GM23248 (cell line): ENCODE data around the gene SPOCK3. TPM values are rescaled to one million over a fixed set of nuclear protein-coding genes. Genes with fewer than 3 reads are reported as not detected.

Source experiments
- DNase-seq: peaks from one replicate; pipeline ENCODE4 v3.0.0-alpha.2; 2015
- H2AFZ ChIP-seq: fragments of 200-600 bp; sonication (generic); 2 replicates; pipeline ENCODE4 v1.6.1; 2016; ENCODE audit warnings: antibody characterized with exemption
- H3F3A ChIP-seq: fragments of 200-600 bp; sonication (generic); 2 replicates; pipeline ENCODE4 v1.6.1; 2016; ENCODE audit warnings: mild to moderate bottlenecking, antibody characterized with exemption, mixed run types; ENCODE audit not compliant: insufficient read depth
- H3K27ac ChIP-seq: fragments of 200-600 bp; sonication (generic); 2 replicates; pipeline ENCODE4 v1.5.1; 2016; ENCODE audit warnings: mild to moderate bottlenecking
- H3K27me3 ChIP-seq: fragments of 200-600 bp; sonication (generic); replicated peaks from 2 replicates; pipeline ENCODE4 v1.6.1; 2016; ENCODE audit warnings: mild to moderate bottlenecking; ENCODE audit not compliant: insufficient read depth
- H3K36me3 ChIP-seq: fragments of 200-600 bp; sonication (generic); 2 replicates; pipeline ENCODE4 v1.6.1; 2016; ENCODE audit warnings: low read depth, mild to moderate bottlenecking
- H3K4me1 ChIP-seq: fragments of 200-600 bp; sonication (generic); 2 replicates; pipeline ENCODE4 v1.6.1; 2016; ENCODE audit warnings: mild to moderate bottlenecking; ENCODE audit not compliant: insufficient read depth
- H3K4me2 ChIP-seq: fragments of 200-600 bp; sonication (generic); one replicate; pipeline ENCODE4 v1.6.1; 2016; ENCODE audit warnings: mild to moderate bottlenecking; ENCODE audit not compliant: unreplicated experiment
- H3K4me3 ChIP-seq: fragments of 200-600 bp; sonication (generic); 2 replicates; pipeline ENCODE4 v1.5.1; 2016; ENCODE audit warnings: mild to moderate bottlenecking
- H3K79me2 ChIP-seq: fragments of 200-600 bp; sonication (generic); 2 replicates; pipeline ENCODE4 v1.6.1; 2016; ENCODE audit warnings: mild to moderate bottlenecking; ENCODE audit not compliant: insufficient read depth
- H3K9ac ChIP-seq: fragments of 200-600 bp; sonication (generic); 2 replicates; pipeline ENCODE4 v1.6.1; 2016; ENCODE audit warnings: mild to moderate bottlenecking
- H3K9me2 ChIP-seq: fragments of 200-600 bp; sonication (generic); 2 replicates; pipeline ENCODE4 v1.6.1; 2016; ENCODE audit warnings: mixed run types, mild to moderate bottlenecking, moderate library complexity; ENCODE audit not compliant: insufficient read depth
- H3K9me3 ChIP-seq: fragments of 200-600 bp; sonication (generic); one replicate; pipeline ENCODE4 v1.6.1; 2017; ENCODE audit warnings: low read depth
- H4K20me1 ChIP-seq: fragments of 200-600 bp; sonication (generic); 2 replicates; pipeline ENCODE4 v1.6.0; 2016; ENCODE audit not compliant: insufficient read depth
- EZH2 ChIP-seq: fragments of 200-600 bp; sonication (generic); IDR thresholded peaks from 2 replicates; pipeline ENCODE4 v1.6.1; 2018; ENCODE audit warnings: antibody characterized with exemption, mild to moderate bottlenecking; ENCODE audit not compliant: insufficient read depth, poor library complexity, severe bottlenecking
- EZH2phosphoT487 ChIP-seq: fragments of 200-600 bp; sonication (generic); IDR thresholded peaks from 2 replicates; pipeline ENCODE4 v1.6.1; 2018; ENCODE audit warnings: antibody characterized with exemption, moderate library complexity, mild to moderate bottlenecking, low read depth; ENCODE audit not compliant: insufficient read depth
- WGBS, 2 experiments: methylation state at CpG; one replicate each; pipeline ENCODE4 v1.1.6; 2015 to 2017; ENCODE audit warnings: low lambda C conversion rate in 2 of 2, low coverage in 1 of 2; ENCODE audit errors: missing lambda C conversion rate in 2 of 2; 5-methylcytosine and 5-hydroxymethylcytosine counted together
- in situ Hi-C: fragments of 300-500 bp; cut with MboI; formaldehyde crosslinking; loops from 2 replicates; pipeline ENCODE4 v1.15.0; 2020
- polyA plus RNA-seq: library from polyadenylated mRNA; unstranded; fragments of >200 nt; fragmentation: Nextera tagmentation; extraction: Ambion mirVana; gene quantifications from 2 replicates; pipeline ENCODE4 v1.2.1, GENCODE V29; 2016
- total RNA-seq: library from RNA; depleted of rRNA; stranded (reverse); fragments of >200 nt; shearing (Covaris generic); gene quantifications from 2 replicates; pipeline ENCODE4 v1.2.3, GENCODE V29; 2014

The SPOCK3 gene
- total and polyA plus RNA-seq, 2 experiments from 2014 or later = not detected

DNA sequence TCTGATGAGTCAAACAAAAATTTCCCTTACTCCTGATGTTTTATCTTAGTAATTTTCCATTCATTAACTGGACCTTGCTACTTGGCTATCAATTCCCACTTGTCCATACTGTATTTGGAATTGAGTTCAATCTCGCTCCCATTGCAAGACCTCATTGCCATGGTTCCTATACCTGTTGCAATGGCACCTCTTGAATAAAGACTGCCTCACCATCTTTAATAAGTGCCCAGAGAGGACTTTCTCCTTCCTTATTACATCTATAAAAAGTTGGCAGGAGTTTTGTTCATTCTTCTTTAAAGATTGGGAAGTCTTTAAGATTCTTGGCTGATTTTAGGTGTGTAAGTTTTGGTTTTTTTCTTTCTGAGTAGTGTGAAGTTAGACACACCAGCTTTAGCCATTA is 397.4 kb downstream of the SPOCK3 start:
- in situ Hi-C loops = no loop called here
- H3K27ac ChIP-seq = no peak overlapping the region
- H3K4me2 ChIP-seq = no peak overlapping the region
- H3K36me3 ChIP-seq = no peaks in the 10 kb centered on the region
- TF ChIP-seq EZH2 = no peak
- no peak for TF ChIP-seq EZH2phosphoT487
- H3K4me3 ChIP-seq = no peak overlapping the region
- 19 to 25% methylated on average over 1 of the region's 1 CpG for WGBS, 2 experiments
- no peak overlapping the region for H3K9ac ChIP-seq
- no peaks in the 10 kb centered on the region for H3K9me2 ChIP-seq
- H3F3A ChIP-seq = no peaks in the 10 kb centered on the region
- no peak overlapping the region for H2AFZ ChIP-seq
- no peak for DNase-seq
- H3K4me1 ChIP-seq = no peaks in the 10 kb centered on the region
- H3K79me2 ChIP-seq = no peaks in the 10 kb centered on the region
- H4K20me1 ChIP-seq = no peaks in the 10 kb centered on the region
- H3K27me3 ChIP-seq = no peaks in the 10 kb centered on the region
- H3K9me3 ChIP-seq = no peaks in the 10 kb centered on the region

DNA sequence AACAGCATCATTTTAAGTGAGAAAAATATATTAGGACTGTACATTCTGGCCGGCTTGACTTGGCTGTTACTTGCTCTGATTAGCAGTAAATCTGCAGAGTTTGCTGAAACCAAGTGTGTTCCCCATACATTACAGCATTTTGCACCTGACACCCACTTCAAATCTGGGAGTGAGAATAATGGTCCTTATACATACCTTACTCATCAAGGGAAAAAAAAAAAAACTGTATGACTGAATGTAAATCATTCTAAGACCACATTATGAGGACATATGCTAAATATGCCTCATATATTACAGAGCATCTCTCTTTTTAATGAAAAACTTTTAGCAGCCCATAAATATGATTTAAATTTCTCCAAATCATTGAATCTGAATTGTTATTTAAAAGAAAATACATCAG is 406.7 kb downstream of the SPOCK3 start:
- H3K36me3 ChIP-seq = no peaks in the 10 kb centered on the region
- no peak overlapping the region for H2AFZ ChIP-seq
- in situ Hi-C loops = no loop called here
- no peak overlapping the region for H3K4me3 ChIP-seq
- H3K27ac ChIP-seq = no peak overlapping the region
- WGBS, 2 experiments = 17 to 22% methylated on average over 1 of the region's 1 CpG
- no peak overlapping the region for H3K9ac ChIP-seq
- H3K4me1 ChIP-seq = no peaks in the 10 kb centered on the region
- DNase-seq = no peak
- no peaks in the 10 kb centered on the region for H3K79me2 ChIP-seq
- H3K9me3 ChIP-seq = peaks cover 4% of the 10 kb centered on the region
- H3F3A ChIP-seq = no peaks in the 10 kb centered on the region
- H3K27me3 ChIP-seq = no peaks in the 10 kb centered on the region
- no peaks in the 10 kb centered on the region for H4K20me1 ChIP-seq
- H3K4me2 ChIP-seq = no peak overlapping the region
- TF ChIP-seq EZH2 (no peak), EZH2phosphoT487 (no peak)
- no peaks in the 10 kb centered on the region for H3K9me2 ChIP-seq

DNA sequence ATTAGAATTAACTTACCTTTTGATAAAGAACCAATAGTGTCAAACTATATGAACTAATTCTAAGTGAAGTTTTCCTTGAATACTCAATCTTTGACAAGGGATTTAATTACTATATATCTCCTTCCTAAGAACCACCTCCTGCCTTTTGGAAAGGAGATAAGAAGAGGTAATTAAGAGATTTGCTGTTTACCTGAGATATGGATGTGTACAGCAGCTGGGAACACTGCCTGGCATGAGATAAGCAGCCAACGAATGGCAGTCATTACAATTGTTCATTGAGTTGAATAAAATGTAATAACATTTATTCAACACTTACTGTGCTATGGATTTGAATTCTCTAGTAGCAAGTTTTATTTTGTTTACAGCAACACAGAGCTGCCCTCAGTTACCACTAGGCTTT is 407.1 kb downstream of the SPOCK3 start:
- Histone ChIP-seq H3K36me3 (no peaks in the 10 kb centered on the region), H3F3A (no peaks in the 10 kb centered on the region), H3K79me2 (no peaks in the 10 kb centered on the region), H4K20me1 (no peaks in the 10 kb centered on the region), H3K4me2 (no peak overlapping the region), H3K27ac (no peak overlapping the region), H3K4me3 (no peak overlapping the region), H3K9me2 (no peaks in the 10 kb centered on the region), H3K9me3 (peaks cover 4% of the 10 kb centered on the region), H3K4me1 (no peaks in the 10 kb centered on the region), H3K27me3 (no peaks in the 10 kb centered on the region), H2AFZ (no peak overlapping the region), H3K9ac (no peak overlapping the region)
- no peak for TF ChIP-seq EZH2
- in situ Hi-C loops = no loop called here
- DNase-seq = no peak
- 4 to 6% methylated on average over 1 of the region's 1 CpG for WGBS, 2 experiments

DNA sequence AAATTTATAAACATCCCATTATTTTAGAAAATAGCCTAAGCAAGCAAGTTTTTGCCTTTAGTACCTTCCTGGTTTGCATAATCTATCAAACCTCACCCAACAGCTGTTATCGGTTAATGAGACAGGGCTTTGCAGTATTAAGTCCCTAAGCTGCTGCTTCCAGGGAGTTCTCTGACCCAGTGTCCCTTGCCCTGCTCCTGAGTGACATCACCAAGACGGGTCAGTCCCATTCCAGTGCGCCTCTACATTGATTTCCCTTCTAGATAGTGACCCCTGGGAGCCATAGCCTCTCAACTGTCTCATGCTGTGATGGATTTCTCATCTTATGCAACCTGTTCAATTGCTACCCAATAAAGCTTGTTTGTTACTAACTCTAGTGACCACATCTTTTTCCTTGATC is 410.4 kb downstream of the SPOCK3 start:
- no peak overlapping the region for H3K4me2 ChIP-seq
- DNase-seq = no peak
- no peak overlapping the region for H3K9ac ChIP-seq
- H2AFZ ChIP-seq = no peak overlapping the region
- H3K4me3 ChIP-seq = no peak overlapping the region
- H3K9me2 ChIP-seq = no peaks in the 10 kb centered on the region
- H4K20me1 ChIP-seq = no peaks in the 10 kb centered on the region
- no peaks in the 10 kb centered on the region for H3K79me2 ChIP-seq
- in situ Hi-C loops = no loop called here
- H3K27ac ChIP-seq = no peak overlapping the region
- H3K9me3 ChIP-seq = no peaks in the 10 kb centered on the region
- no peaks in the 10 kb centered on the region for H3K36me3 ChIP-seq
- H3K4me1 ChIP-seq = no peaks in the 10 kb centered on the region
- 8 to 11% methylated on average over 3 of the region's 3 CpGs for WGBS, 2 experiments
- H3F3A ChIP-seq = no peaks in the 10 kb centered on the region
- H3K27me3 ChIP-seq = no peaks in the 10 kb centered on the region
- no peak for TF ChIP-seq EZH2
- TF ChIP-seq EZH2phosphoT487 = no peak

DNA sequence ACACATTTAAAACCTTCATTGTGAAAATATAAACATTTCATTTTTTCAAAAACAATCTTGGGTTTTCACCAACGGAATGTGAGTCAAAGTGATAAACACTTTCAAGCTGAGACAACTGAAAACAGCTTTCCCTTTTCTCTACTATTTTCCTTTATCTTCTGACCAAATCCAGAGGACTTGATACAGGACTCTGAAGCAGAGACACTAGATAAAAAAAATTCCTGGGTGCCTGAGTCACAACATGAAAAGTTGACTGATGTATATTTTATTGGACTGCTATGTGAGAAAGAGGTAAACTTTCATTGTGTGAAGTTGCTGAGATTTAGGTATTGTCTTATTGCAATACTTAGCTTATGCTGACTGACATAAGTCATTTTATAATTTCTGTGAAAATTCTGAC is 411.2 kb downstream of the SPOCK3 start:
- Histone ChIP-seq H3F3A (no peaks in the 10 kb centered on the region), H4K20me1 (no peaks in the 10 kb centered on the region), H2AFZ (no peak overlapping the region), H3K4me2 (no peak overlapping the region), H3K9me2 (no peaks in the 10 kb centered on the region), H3K4me3 (no peak overlapping the region), H3K36me3 (no peaks in the 10 kb centered on the region), H3K9ac (no peak overlapping the region), H3K79me2 (no peaks in the 10 kb centered on the region), H3K27me3 (no peaks in the 10 kb centered on the region), H3K27ac (no peak overlapping the region), H3K4me1 (no peaks in the 10 kb centered on the region), H3K9me3 (no peaks in the 10 kb centered on the region)
- DNase-seq = no peak
- 4 to 9% methylated on average over 1 of the region's 1 CpG for WGBS, 2 experiments
- in situ Hi-C loops = no loop called here
- TF ChIP-seq EZH2phosphoT487 = no peak
